HG03439 (cell line): Measurements from ENCODE around the gene FAM50A.

ENCODE experiments used
- ATAC-seq: cut with Tn5 transposase; IDR thresholded peaks from one replicate; pipeline ENCODE4 v1.9.1; 2021; ENCODE audit warnings: mild to moderate bottlenecking, moderate library complexity; ENCODE audit not compliant: unreplicated experiment

Gene FAM50A

DNA sequence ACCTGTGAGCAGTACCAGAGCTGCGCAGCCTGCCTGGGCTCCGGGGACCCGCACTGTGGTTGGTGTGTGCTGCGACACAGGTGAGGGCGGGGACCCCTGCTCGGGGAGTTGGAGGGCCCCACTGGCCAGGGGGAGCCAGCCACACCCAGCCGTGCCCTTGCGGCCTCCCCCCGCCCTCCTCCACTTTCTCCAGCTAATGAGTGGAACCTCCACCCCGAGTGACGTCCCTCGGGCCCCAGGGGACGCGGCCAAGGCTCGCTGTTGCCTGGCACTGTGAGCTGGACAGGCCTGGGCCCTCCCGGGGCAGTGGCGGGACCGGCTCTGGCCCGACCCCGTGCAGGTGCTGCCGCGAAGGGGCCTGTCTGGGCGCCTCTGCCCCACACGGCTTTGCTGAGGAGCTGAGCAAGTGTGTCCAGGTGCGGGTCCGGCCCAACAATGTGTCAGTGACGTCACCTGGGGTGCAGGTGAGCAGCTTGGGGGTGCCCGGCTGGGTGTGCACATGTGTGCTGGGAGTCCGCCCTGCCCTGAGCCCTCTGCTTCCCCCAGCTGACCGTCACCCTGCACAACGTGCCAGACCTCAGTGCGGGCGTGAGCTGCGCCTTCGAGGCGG lies 19.8 kb downstream of the FAM50A start:
- ATAC-seq: no peak

DNA sequence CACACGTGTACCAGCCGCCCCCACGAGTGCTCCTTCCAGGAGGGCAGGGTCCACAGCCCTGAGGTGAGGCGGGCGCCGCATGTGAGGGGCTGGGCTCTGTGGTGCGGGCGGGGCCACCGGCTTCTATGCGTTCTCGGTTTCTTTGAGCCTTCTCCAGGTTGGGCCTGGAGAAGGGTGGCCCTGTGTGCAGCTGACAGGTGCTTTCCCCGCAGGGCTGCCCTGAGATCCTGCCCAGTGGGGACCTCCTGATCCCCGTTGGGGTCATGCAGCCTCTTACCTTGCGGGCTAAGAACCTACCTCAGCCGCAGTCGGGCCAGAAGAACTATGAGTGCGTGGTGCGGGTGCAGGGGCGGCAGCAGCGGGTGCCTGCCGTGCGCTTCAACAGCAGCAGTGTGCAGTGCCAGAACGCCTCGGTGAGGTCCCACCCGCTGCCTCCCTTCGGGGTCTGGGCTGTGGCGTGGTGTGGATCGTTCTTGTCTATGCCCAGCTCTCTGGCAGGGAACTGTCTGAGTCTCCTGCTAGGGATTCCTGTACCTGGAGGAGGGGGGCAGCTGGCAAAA lies 20.9 kb downstream of the FAM50A start:
- no peak for ATAC-seq

DNA sequence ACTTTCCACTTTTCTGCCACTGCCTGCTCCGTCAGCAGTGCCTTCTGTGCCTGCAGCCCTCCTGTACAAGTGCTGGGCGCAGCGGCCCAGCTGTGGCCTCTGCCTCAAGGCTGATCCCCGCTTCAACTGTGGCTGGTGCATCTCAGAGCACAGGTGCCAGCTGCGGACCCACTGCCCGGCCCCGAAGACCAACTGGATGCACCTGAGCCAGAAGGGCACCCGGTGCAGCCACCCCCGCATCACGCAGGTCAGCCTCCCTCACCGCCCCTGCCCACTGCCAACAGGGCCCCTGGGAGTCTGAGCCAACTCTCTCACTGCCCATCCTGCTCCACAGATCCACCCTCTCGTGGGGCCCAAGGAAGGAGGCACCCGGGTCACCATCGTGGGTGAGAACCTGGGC lies 21.7 kb downstream of the FAM50A start:
- ATAC-seq: no peak

DNA sequence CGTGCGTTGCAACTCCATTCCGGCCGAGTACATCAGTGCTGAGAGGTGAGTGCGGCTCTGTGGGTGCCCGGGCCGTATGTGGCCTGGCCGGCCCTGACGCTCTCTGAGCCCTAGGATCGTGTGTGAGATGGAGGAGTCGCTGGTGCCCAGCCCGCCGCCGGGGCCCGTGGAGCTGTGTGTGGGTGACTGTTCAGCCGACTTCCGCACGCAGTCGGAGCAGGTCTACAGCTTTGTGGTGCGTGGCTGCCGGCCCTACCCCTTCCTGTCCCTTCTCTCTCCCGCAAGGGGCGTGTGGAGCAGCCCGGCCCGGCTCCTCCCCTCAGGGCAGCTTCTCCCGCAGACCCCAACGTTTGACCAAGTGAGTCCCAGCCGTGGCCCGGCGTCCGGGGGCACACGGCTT lies 22.1 kb downstream of the FAM50A start:
- ATAC-seq: no peak

DNA sequence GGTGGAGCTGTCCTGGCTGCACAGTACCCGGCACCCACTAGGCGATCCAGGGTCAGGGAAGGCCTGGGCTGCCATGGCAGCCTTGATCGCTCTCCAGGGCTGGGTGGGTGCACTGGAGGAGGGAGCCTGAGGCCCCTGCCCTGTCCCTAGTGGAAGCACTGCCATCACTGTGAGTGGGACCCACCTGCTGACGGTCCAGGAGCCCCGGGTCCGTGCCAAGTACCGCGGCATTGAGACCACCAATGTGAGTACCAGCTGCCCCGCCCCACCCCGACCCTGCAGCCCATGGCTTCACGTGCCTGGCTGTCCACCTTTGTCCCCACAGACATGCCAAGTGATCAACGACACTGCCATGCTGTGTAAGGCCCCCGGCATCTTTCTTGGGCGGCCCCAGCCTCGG lies 23.0 kb downstream of the FAM50A start:
- ATAC-seq: no peak

DNA sequence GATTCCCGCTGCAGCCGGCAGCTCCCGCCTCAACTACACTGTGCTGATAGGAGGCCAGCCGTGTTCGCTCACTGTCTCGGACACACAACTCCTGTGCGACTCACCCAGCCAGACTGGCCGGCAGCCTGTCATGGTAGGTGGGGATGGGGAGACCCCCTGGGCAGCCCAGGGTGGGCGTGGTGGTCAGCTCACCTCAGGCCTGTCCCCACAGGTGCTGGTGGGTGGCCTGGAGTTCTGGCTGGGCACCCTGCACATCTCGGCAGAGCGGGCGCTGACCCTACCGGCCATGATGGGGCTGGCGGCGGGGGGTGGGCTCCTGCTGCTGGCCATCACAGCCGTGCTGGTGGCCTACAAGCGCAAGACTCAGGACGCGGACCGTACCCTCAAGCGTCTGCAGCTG lies 23.6 kb downstream of the FAM50A start:
- no peak for ATAC-seq

DNA sequence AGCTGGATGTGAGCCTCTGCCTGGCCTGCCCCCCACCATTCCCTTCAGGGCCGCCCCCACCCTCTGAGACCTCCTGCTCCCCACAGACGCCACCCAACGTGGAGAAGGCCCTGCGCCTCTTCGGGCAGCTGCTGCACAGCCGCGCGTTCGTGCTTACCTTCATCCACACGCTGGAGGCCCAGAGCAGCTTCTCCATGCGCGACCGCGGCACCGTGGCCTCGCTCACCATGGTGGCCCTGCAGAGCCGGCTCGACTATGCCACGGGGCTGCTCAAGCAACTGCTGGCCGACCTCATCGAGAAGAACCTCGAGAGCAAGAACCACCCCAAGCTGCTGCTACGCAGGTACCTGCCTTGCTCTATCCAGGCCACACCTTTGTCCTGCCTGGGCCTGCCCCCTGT lies 24.3 kb downstream of the FAM50A start:
- no peak for ATAC-seq

DNA sequence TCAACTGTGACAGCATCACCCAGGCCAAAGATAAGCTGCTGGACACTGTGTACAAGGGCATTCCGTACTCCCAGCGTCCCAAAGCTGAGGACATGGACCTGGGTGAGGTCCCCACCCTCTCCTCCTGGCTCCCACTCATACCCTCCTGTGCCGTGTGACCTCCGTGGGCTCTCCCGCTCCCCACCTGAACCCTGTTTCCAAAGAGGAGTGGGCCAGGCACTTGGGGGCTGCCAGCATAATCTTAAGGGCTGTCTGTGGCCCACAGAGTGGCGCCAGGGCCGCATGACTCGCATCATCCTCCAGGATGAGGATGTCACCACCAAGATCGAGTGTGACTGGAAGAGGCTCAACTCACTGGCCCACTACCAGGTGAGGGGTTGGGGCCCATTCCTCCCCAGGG lies 25.2 kb downstream of the FAM50A start:
- ATAC-seq: no peak

DNA sequence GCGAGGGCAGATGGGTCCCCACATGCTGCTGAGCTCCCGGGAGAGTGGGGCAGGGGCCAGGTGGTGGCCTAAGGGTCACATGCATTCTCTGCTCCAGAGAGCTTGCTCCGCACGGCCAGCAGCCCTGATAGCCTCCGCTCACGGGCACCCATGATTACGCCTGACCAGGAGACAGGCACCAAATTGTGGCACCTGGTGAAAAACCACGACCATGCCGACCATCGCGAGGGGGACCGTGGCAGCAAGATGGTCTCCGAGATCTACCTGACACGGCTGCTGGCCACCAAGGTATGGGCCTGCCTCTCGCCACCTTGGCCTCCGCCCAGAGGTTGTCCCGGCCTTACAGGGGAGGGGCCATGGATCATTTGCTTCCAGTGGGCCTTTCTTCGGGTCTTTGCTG lies 25.9 kb downstream of the FAM50A start:
- ATAC-seq: no peak

DNA sequence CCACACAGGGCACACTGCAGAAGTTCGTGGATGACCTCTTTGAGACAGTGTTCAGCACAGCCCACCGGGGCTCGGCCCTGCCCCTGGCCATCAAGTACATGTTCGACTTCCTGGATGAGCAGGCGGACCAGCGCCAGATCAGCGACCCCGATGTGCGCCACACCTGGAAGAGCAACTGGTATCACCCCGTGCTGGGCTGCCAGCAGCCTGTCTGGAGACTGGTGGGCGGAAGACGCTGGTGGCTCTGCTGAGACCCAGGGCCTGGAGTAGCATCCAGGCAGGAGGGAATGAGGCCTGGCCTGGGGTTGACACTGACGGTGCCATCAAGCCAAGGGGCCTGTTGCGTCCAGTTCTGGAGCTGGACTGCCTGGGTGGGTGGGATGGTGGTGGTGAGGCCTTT lies 26.5 kb downstream of the FAM50A start:
- no peak for ATAC-seq

DNA sequence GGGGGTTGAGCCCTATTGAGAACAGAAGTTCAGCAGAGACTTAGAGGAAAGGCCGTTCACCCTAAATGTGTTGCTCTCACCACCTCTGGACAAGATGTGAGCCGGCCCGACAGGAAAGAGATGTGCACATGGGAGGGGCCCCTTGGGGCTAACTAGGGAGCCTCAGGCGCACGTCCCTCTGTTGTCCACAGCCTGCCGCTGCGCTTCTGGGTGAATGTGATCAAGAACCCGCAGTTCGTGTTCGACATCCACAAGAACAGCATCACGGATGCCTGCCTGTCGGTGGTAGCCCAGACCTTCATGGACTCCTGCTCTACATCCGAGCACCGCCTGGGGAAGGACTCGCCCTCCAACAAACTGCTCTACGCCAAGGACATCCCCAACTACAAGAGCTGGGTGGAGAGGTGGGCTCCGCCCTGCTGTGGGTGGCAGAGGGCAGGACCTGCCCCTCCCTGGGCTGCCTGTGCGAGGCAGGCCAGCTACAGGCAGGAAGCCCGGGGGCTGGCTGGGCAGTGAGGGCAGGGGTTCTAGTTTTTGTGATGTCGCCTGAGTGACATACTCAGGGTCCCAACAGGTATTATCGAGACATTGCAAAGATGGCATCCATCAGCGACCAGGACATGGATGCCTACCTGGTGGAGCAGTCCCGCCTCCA lies 27.1 kb downstream of the FAM50A start:
- ATAC-seq: no peak

DNA sequence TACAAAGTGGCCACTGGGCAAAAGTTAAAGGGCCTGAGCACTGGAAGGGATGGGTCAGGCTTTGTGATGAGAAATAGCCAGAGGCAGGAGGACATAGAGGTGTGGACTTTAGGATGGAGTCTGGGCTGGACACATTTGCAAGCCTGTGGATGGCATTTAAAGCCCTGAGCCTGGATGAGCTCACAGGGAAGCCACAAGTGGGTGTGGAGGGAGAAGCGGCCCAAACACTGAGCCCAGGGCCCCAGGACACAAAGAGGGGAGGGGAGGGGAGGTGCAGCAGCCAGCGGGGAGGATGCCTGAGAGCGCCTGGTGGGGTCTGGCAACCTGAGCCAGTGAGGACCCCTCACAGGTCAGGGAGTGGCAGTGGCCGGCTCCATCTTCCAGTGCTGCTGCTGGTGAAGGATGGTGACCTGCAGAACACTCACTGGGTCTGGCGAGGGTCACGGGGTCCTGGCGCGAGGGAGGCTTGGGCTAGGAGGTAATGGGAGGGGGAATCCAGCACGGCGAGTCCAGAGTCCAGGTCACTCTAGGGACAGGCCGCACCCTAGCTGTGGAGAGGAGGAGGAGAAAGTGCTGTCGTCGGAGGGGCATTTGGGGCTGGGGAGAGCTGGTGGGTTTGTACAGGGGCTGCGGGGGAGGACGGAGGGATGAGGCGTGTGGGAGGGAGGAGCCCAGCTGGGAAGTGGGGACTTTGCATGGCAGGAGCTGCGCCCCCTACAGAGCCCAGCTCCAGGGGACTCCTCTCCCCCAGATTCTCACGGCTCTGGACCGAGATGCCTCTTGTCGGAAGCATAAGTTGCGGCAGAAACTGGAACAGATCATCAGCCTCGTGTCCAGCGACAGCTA lies 28.1 kb downstream of the FAM50A start:
- no peak for ATAC-seq

DNA sequence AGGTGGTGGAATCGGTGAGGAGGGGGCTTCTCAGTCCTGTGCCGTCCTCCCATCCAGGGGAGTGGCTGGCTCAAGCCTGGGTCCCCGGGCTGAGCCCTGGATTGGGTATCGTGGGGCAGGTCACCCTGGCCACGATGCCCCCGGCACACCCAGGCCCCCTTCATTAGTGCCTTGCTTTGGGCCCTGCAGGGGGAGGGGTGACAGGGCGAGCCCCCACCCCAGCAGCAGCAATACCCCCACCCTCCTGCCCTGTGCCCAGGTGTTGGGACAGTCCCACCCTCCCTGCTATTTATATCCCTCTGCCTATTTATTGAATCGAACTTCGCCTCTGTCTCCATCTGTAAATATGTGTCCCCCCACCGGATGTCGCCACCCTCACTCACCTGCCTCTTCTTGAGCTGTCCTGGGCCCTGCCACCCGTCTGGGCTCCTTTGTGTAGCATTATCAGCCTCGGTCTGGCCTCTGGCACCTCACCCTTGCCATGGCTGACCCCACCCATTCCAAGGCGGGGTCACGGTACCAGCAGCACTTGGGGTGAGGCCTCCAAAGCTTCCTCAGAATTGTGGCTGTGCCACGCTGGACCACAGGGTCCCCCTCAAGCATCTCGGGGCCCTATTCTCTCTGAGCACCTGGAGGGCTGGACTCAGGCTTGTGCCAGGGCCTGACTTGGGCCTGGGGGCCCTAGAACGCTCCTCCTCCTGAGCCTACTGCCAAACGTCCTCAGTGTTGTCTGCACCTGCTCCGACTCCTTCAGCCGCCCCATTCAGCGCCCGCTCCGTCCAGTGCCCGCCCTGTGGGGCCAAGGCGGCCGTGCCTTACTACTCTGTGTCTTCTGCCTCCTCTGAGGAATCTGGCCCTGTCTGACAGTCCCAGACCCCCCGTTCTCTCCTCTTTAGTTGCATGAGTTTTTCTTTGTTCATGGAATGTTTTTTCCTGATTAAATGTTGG lies 29.0 kb downstream of the FAM50A start:
- no peak for ATAC-seq

DNA sequence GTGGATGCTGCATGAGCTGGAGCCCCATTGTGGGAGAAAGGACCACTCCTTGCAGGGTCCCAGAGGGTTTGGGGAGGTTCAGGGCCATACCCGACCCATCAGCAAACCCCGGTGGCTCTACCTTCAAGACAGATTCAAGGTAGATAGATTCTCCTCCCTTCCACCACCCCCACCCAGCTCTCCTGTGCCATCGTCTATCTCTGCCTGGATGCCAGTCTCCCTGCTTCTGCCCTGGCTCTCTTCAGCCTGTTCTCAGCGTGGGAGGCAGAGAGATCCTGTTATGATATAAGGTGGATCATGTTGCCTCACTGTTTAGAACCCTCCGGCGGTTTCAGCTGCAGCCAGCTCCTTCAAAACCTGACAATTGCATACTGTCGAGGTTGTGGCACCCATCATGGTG lies 29.7 kb downstream of the FAM50A start:
- no peak for ATAC-seq

DNA sequence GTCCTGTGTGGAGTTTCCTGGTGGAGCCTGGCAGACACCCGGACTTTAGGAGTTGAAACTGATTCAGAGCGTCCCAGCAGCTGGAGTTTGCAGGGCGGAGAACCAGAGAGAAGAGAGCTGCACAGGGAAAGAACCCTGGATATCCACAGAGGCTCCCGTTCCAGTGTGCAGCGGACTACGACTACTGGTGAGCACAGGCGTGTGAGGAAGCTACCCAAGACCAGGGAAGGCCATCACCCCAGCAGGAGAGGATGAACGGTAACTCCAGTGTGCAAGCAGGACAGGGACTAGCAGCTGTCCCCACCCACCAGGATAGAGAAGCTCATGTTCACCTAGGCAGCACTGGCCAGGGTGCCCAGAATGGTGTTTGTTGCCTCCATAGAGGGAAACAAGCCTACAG lies 32.9 kb downstream of the FAM50A start:
- no peak for ATAC-seq

DNA sequence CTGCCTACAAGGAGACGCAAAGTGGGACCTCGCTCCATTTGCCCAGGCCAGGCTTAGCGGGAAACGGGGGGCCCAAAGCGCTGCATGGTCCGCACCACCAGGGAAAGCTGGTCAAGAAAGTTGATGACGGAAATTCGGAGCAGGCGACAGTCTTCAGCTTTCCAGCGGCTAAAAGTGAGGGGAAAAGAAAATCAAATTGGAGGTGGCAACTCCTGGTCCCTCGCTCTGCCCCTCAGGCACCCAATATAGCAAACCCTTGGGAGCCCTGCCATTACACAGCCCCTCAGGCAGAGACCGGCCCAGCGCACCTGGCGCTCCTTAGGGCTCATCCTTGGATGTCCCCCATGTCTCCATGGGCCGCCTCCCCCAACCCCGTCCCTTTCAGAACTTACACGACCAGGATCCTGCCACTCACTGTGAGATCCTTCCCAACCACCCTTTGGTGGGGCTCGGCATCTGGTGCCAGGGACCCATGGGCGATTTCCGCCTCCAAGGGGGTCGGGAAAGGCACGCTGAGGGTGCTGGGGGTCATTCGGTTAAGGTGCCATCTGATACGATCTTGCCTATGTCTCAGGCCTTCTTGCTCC lies 34.0 kb downstream of the FAM50A start:
- ATAC-seq: no peak

DNA sequence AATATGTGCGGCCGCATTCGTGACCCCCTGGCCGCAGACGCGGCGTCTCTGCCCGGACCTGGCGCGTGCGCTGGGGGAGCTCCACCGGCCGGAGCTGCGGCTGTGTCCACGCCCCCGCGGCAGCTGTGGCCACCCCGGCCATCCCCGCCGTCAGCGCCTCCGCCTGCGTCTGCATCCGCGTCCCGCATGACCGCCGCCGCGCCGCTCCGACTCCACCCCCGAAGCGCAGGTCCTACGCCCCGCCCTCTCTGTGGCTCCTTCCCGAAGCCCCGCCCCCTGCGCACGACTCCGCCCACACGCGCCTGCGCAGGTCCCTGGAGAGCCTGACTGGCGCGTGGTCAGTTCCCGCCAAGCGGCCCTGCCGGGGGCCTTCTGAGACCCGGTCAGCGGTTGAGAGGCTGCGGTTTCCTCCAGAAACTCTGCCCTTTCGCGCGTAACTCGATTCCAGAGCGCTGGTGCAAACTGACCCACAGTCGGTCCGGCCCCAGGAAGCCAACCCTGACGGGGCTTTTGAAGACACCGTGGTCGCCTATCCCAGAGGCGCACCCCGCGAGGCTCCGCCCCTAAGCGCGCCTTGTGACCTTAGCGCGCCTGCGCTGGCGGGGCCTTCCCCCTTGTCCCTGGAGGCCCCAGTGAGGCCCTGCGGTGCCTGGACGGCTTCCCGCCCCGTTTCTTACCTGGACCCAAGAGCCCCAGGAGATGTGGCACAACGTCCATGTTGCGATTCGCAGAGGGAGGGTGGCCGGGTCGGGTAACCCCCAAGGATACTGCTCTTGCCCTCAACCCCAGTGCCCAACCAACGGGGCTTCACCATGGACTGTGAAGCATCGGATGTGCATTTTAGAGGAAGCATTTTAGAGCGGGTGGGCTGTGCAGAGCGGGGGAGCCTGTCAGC lies 35.0 kb downstream of the FAM50A start, which contains the start of gene LAGE3:
Gene LAGE3, minus strand, starts transcription at position 554 of the 895 bp plus-strand sequence. Its CDS starts 366 bp downstream, at position 188.
- peak; percentile 85 for ATAC-seq

DNA sequence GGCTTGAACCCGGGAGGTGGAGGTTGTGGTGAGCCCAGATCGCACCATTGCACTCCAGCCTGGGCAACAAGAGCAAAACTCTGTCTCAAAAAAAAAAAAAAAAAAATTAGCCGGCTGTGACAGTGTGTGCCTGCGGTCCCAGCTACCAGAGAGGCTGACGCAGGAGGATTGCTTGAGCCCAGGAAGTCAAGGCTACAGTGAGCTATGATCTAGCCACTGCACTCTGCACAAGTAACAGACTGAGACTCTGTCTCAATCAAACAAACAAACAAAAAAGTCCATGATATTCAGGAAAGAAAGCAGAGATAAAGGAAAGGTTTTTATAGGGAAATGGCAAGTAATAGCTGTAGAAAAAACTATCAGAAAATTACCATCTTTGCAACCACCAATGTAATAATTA lies 37.3 kb downstream of the FAM50A start:
- ATAC-seq: no peak

DNA sequence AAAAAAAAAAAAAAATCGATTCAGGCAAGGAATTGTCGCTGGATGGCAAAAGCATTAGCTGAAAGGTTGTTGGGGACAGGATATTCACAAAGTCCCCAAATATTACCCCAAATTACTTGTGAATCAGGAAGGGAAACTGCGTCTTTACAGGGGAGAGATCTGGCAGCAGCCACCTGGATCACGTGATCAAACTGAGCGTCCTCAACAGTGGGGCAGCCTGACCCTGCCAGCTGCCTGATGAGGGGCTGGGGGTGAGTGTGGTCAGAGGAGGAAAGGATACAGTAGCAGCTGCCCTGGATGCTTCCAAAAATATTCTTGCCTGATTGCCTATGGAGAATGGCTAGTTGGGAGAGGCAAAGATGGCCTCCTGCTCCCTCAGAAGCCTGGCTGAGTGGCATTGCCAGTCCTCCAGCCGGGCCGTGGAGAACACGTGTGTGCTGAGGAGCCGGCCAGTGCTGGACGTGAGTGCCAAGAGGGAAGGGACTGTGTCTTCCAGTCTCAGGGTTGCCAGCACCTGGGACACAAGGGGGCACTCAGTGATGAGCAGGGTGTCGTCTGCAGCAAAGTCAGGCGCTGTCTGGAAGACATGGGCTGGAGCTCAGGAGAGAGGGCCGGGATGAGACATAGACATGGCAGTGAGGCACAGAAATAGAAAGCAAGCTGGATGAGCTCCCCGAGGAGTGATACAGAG lies 38.1 kb downstream of the FAM50A start:
- ATAC-seq: no peak
